Cortex of kidney (tissue), 1 donor: ENCODE results near the gene MRNIP.
A peak's percentile ranks its signal among the peaks of the same experiment; 100 is the strongest.

Source experiments
- DNase-seq: peaks from one replicate; lab custom pipeline; 2025; lab: John Stamatoyannopoulos, UW

MRNIP gene

GRCh38 chr5:179803651-179804554 is 54.7 kb downstream of the MRNIP start:
- DNase-seq, result no peak

- DNase-seq, result no peak
Observed at GRCh38 chr5:179802950-179803562, 55.6 kb downstream of the MRNIP start.

- no peak for DNase-seq
Observed at GRCh38 chr5:179802207-179802883, 56.3 kb downstream of the MRNIP start.

GRCh38 chr5:179801304-179802206 is 57.1 kb downstream of the MRNIP start:
- no peak for DNase-seq

GRCh38 chr5:179800696-179801201 is 57.9 kb downstream of the MRNIP start:
- DNase-seq, result no peak

- DNase-seq, result no peak
Observed at GRCh38 chr5:179800071-179800695, 58.4 kb downstream of the MRNIP start.

- no peak for DNase-seq
Observed at GRCh38 chr5:179799644-179799973, 59.0 kb downstream of the MRNIP start.

- DNase-seq, result no peak
Observed at GRCh38 chr5:179798771-179799643, 59.6 kb downstream of the MRNIP start.

GRCh38 chr5:179798144-179798770 is 60.4 kb downstream of the MRNIP start:
- no peak for DNase-seq

- DNase-seq, result no peak
Observed at GRCh38 chr5:179797741-179798140, 60.9 kb downstream of the MRNIP start.

GRCh38 chr5:179796877-179797608 is 61.6 kb downstream of the MRNIP start:
- no peak for DNase-seq

- DNase-seq, result peak; percentile 32
Observed at GRCh38 chr5:179795863-179796833, 62.5 kb downstream of the MRNIP start.

- no peak for DNase-seq
Observed at GRCh38 chr5:179795049-179795862, 63.4 kb downstream of the MRNIP start.

- no peak for DNase-seq
Observed at GRCh38 chr5:179794575-179794974, 64.0 kb downstream of the MRNIP start.

GRCh38 chr5:179794171-179794570 is 64.4 kb downstream of the MRNIP start:
- no peak for DNase-seq

- DNase-seq, result no peak
Observed at GRCh38 chr5:179793468-179794139, 65.0 kb downstream of the MRNIP start, which contains the start of gene LTC4S. TSS of gene LTC4S (plus strand) at chr5:179793986. CDS start at chr5:179794081, 95 bp downstream.
